WTC11 (cell line): Measurements from ENCODE around the gene BPHL. TPM values are rescaled to one million over a fixed set of nuclear protein-coding genes. Genes with fewer than 3 reads are reported as not detected.

Experiments
- ATAC-seq: fragments of 200-7000 bp; cut with Tn5 transposase; 2 replicates; pipeline ENCODE4 v1.10.0; 2021; ENCODE audit warnings: mild to moderate bottlenecking, moderate library complexity
- CTCF ChIA-PET: fragments of 300-600 bp; sonication (Branson Sonifier 250); formaldehyde crosslinking; loops from one replicate; lab custom pipeline; 2021; ENCODE audit warnings: antibody characterized with exemption; lab: Charles Lee
- POLR2A ChIA-PET: fragments of 350-600 bp; sonication (Branson Sonifier 250); formaldehyde crosslinking; loops from one replicate; lab custom pipeline; 2021; ENCODE audit warnings: antibody characterized with exemption; lab: Charles Lee
- DNase-seq: peaks from one replicate; pipeline ENCODE4 v3.0.0; 2021; ENCODE audit warnings: low spot score
- H3K27ac Mint-ChIP-seq: 2 replicates; pipeline ENCODE4 v1.8.0; 2021; ENCODE audit warnings: mixed read lengths
- H3K27me3 Mint-ChIP-seq: 2 replicates; pipeline ENCODE4 v1.8.0; 2021; ENCODE audit warnings: low read depth, mild to moderate bottlenecking, moderate library complexity, mixed read lengths
- H3K36me3 Mint-ChIP-seq: 2 replicates; pipeline ENCODE4 v1.8.0; 2021; ENCODE audit warnings: mixed read lengths
- H3K4me1 Mint-ChIP-seq: 2 replicates; pipeline ENCODE4 v1.8.0; 2022; ENCODE audit warnings: mixed read lengths
- H3K4me3 Mint-ChIP-seq: 2 replicates; pipeline ENCODE4 v1.8.0; 2021; ENCODE audit warnings: mild to moderate bottlenecking, moderate library complexity, mixed read lengths
- H3K9me3 Mint-ChIP-seq: 2 replicates; pipeline ENCODE4 v1.8.0; 2021; ENCODE audit warnings: mixed read lengths
- EMX1 ChIP-seq: fragments of 250-450 bp; sonication (Bioruptor Pico); IDR thresholded peaks from 2 replicates; pipeline ENCODE4 v1.8.0; 2021; ENCODE audit warnings: mild to moderate bottlenecking
- ERG ChIP-seq: fragments of 250-450 bp; sonication (Bioruptor Pico); IDR thresholded peaks from 2 replicates; pipeline ENCODE4 v1.8.0; 2021; ENCODE audit warnings: mild to moderate bottlenecking
- FOXK1 ChIP-seq: sonication (generic); formaldehyde crosslinking; IDR thresholded peaks from 2 replicates; pipeline ENCODE4 v1.8.0; 2022; ENCODE audit warnings: mild to moderate bottlenecking, moderate library complexity, missing genetic modification reagents
- FOXP4 ChIP-seq: sonication (generic); formaldehyde crosslinking; IDR thresholded peaks from 2 replicates; pipeline ENCODE4 v1.8.0; 2022; ENCODE audit warnings: mild to moderate bottlenecking, missing genetic modification reagents
- GABPB1 ChIP-seq: sonication (generic); formaldehyde crosslinking; IDR thresholded peaks from 2 replicates; pipeline ENCODE4 v1.8.1; 2023; ENCODE audit warnings: mild to moderate bottlenecking, missing genetic modification reagents
- HMGA2 ChIP-seq: fragments of 250-450 bp; sonication (Bioruptor Pico); IDR thresholded peaks from 2 replicates; pipeline ENCODE4 v1.4.0; 2021; ENCODE audit warnings: mild to moderate bottlenecking, moderate library complexity
- IRF1 ChIP-seq: sonication (generic); formaldehyde crosslinking; IDR thresholded peaks from 2 replicates; pipeline ENCODE4 v1.8.0; 2023; ENCODE audit warnings: missing genetic modification reagents
- KAT7 ChIP-seq: sonication (generic); formaldehyde crosslinking; IDR thresholded peaks from 2 replicates; pipeline ENCODE4 v1.8.1; 2023; ENCODE audit warnings: missing genetic modification reagents, mild to moderate bottlenecking, borderline replicate concordance
- MYBL2 ChIP-seq: sonication (generic); formaldehyde crosslinking; IDR thresholded peaks from 2 replicates; pipeline ENCODE4 v1.8.1; 2023; ENCODE audit warnings: mild to moderate bottlenecking, moderate library complexity, missing genetic modification reagents
- NFE2L1 ChIP-seq: sonication (generic); formaldehyde crosslinking; IDR thresholded peaks from 2 replicates; pipeline ENCODE4 v1.8.1; 2023; ENCODE audit warnings: missing genetic modification reagents
- NFYB ChIP-seq: sonication (generic); formaldehyde crosslinking; conservative IDR thresholded peaks from 2 replicates; pipeline ENCODE4 v1.8.0; 2022; ENCODE audit warnings: low read depth, missing genetic modification reagents
- SMAD4 ChIP-seq: sonication (generic); formaldehyde crosslinking; IDR thresholded peaks from 2 replicates; pipeline ENCODE4 v1.8.0; 2022; ENCODE audit warnings: mild to moderate bottlenecking, missing genetic modification reagents
- ZBTB21 ChIP-seq: sonication (generic); formaldehyde crosslinking; IDR thresholded peaks from 2 replicates; pipeline ENCODE4 v1.8.1; 2023; ENCODE audit warnings: mild to moderate bottlenecking, missing genetic modification reagents, borderline replicate concordance
- ZNF138 ChIP-seq: sonication (generic); formaldehyde crosslinking; conservative IDR thresholded peaks from 2 replicates; pipeline ENCODE4 v1.8.1; 2022; ENCODE audit warnings: mild to moderate bottlenecking, moderate library complexity, missing genetic modification reagents
- ZNF416 ChIP-seq: fragments of 250-450 bp; sonication (Bioruptor Pico); IDR thresholded peaks from 2 replicates; pipeline ENCODE4 v1.9.0; 2021; ENCODE audit warnings: mild to moderate bottlenecking, inconsistent platforms
- total RNA-seq: library from RNA; stranded (reverse); gene quantifications from 3 replicates; pipeline ENCODE4 v1.2.3, GENCODE V29; 2021
- TF ChIP-seq, protein P1 (sequence below): sonication (generic); formaldehyde crosslinking; IDR thresholded peaks from 2 replicates; pipeline ENCODE4 v1.8.1; 2022; ENCODE audit warnings: missing genetic modification reagents, borderline replicate concordance
- TF ChIP-seq, protein P2 (sequence below): sonication (generic); formaldehyde crosslinking; IDR thresholded peaks from 2 replicates; pipeline ENCODE4 v1.8.1; 2022; ENCODE audit warnings: mild to moderate bottlenecking, moderate library complexity, missing genetic modification reagents
- TF ChIP-seq, protein P3 (sequence below): fragments of 250-450 bp; sonication (Bioruptor Pico); IDR thresholded peaks from 2 replicates; pipeline ENCODE4 v1.9.0; 2021; ENCODE audit warnings: moderate library complexity, mild to moderate bottlenecking, inconsistent platforms, borderline replicate concordance

The BPHL gene
- total RNA-seq, 1 experiment from 2014 or later = 29.7 TPM

- Mint-ChIP-seq H3K27ac (no peak overlapping the region), H3K9me3 (peaks cover 15% of the 10 kb centered on the region), H3K4me1 (peaks cover 16% of the 10 kb centered on the region), H3K27me3 (no peaks in the 10 kb centered on the region), H3K4me3 (no peak overlapping the region), H3K36me3 (peaks cover 15% of the 10 kb centered on the region)
- POLR2A ChIA-PET = no interaction called here
- no peak for ATAC-seq
- CTCF ChIA-PET = interaction anchor here (0.9 kb wide), 1 partner anchor 61 kb away, joined by 3 read pairs; no protein-coding TSS in a partner anchor
- TF ChIP-seq NFE2L1 (CRISPR knock-in tag) (no peak), ZBTB21 (CRISPR knock-in tag) (no peak), ERG (CRISPR knock-in tag) (no peak), KAT7 (CRISPR knock-in tag) (no peak), FOXK1 (no peak), HMGA2 (CRISPR knock-in tag) (no peak)
- TF ChIP-seq, protein P1, sequence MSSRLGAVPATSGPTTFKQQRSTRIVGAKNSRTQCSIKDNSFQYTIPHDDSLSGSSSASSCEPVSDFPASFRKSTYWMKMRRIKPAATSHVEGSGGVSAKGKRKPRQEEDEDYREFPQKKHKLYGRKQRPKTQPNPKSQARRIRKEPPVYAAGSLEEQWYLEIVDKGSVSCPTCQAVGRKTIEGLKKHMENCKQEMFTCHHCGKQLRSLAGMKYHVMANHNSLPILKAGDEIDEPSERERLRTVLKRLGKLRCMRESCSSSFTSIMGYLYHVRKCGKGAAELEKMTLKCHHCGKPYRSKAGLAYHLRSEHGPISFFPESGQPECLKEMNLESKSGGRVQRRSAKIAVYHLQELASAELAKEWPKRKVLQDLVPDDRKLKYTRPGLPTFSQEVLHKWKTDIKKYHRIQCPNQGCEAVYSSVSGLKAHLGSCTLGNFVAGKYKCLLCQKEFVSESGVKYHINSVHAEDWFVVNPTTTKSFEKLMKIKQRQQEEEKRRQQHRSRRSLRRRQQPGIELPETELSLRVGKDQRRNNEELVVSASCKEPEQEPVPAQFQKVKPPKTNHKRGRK (CRISPR knock-in tag) = no peak
- no peak for DNase-seq
Observed at GRCh38 chr6:3190056-3190455, 71.5 kb downstream of the BPHL start.

GRCh38 chr6:3190779-3191178 lies 72.3 kb downstream of the BPHL start:
- H3K4me1 Mint-ChIP-seq = peaks cover 16% of the 10 kb centered on the region
- TF ChIP-seq, protein P2, sequence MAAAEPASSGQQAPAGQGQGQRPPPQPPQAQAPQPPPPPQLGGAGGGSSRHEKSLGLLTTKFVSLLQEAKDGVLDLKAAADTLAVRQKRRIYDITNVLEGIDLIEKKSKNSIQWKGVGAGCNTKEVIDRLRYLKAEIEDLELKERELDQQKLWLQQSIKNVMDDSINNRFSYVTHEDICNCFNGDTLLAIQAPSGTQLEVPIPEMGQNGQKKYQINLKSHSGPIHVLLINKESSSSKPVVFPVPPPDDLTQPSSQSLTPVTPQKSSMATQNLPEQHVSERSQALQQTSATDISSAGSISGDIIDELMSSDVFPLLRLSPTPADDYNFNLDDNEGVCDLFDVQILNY = no peak
- no peak for TF ChIP-seq FOXK1
- no peak for TF ChIP-seq GABPB1
- no peak for TF ChIP-seq ZNF138 (CRISPR knock-in tag)
- no peak for TF ChIP-seq IRF1 (CRISPR knock-in tag)
- no peak for TF ChIP-seq SMAD4 (CRISPR knock-in tag)
- TF ChIP-seq EMX1 (CRISPR knock-in tag) = no peak
- TF ChIP-seq, protein P3, sequence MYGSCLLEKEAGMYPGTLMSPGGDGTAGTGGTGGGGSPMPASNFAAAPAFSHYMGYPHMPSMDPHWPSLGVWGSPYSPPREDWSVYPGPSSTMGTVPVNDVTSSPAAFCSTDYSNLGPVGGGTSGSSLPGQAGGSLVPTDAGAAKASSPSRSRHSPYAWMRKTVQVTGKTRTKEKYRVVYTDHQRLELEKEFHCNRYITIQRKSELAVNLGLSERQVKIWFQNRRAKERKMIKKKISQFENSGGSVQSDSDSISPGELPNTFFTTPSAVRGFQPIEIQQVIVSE (CRISPR knock-in tag) = no peak
- TF ChIP-seq FOXP4 = no peak
- no peak for TF ChIP-seq NFYB (CRISPR knock-in tag)
- TF ChIP-seq ZNF416 (CRISPR knock-in tag) = no peak
- TF ChIP-seq MYBL2 = no peak
- H3K36me3 Mint-ChIP-seq = peaks cover 15% of the 10 kb centered on the region
- no peak overlapping the region for H3K27ac Mint-ChIP-seq
- ChIA-PET POLR2A (no interaction called here), CTCF (interaction anchor here (0.9 to 1.1 kb wide), 2 partner anchors 12 to 61 kb away, joined by 3 read pairs; no protein-coding TSS in a partner anchor)
- ATAC-seq (no peak), DNase-seq (no peak)
- H3K9me3 Mint-ChIP-seq = peaks cover 15% of the 10 kb centered on the region
- no peaks in the 10 kb centered on the region for H3K27me3 Mint-ChIP-seq
- H3K4me3 Mint-ChIP-seq = no peak overlapping the region
